Measurements from ENCODE around the gene LBHD2. TPM values are rescaled to one million over a fixed set of nuclear protein-coding genes. Genes with fewer than 3 reads are reported as not detected.
A peak's percentile ranks its signal among the peaks of the same experiment; 100 is the strongest.

LBHD2 gene
- total and polyA plus RNA-seq, 10 donors, result 0.52 to 0.55 TPM; not detected in 8

DNA sequence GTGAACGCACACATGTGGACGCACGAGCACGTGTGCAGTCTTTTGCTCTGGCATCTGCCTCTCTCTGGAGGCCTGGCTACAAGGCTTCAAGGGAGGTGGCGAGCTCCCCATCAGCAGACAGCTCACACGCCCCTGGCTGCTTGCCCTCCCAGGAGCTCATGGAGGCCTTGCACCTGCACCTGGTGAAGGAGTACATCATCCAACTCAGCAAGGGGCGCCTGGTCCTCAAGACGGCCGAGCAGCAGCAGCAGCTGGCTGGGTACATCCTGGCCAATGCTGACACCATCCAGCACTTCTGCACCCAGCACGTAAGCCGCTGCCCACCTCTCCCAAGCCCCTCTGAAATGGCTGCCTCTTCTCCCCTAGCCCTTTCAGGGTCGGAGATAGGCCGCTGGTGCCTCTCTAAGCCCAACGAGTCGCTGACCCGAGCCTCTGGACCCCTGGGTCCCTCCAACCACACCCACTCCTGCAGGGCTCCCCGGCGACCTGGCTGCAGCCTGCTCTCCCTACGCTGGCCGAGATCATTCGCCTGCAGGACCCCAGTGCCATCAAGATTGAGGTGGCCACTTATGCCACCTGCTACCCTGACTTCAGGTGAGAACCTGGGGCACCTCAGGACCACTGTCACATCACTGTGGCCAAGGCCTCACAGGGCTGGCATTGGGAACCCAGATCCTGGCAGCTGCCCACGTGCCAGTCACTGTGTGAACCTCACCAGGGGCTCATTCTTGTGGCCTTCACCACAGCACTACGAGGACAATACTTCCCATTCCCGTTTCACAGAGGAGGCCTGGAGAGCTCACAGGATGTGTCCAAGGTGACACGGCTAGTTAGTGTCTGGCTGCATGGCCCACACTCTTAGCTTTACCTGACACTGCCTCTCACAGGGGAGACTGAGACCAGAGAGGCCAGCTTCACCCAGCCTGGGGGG, 49.5 kb downstream of the LBHD2 start:
- Histone ChIP-seq H3K27me3 (replicated peaks in 1 of 7) (peaks cover 0 to 4% (median 0%) of the 10 kb centered on the region in 7 donors), H3K4me1 (peaks cover 8 to 72% (median 39%) of the 10 kb centered on the region in 6 donors), H3K9me3 (no peaks in the 10 kb centered on the region), H3K36me3 (peaks cover 0 to 94% (median 45%) of the 10 kb centered on the region in 6 donors), H3K27ac (peak overlapping the region in 1 of 8 donors; percentile 31), H3K4me3 (no peak overlapping the region)
- TF ChIP-seq POLR2A (IDR thresholded peaks at IDR 0.05) (no peak), POLR2AphosphoS5 (IDR thresholded peaks at IDR 0.05) (peak in 2 of 3 donors; percentile 4 to 38)
- intact Hi-C loops (cut with DNase I; ENCODE audit: low total_unique reads), result no loop called here
- no peak for DNase-seq
- 86 to 91% (median 86%) methylated on average over 24 to 25 of the region's 25 CpGs for whole genome bisulfite sequencing, 5 donors

DNA sequence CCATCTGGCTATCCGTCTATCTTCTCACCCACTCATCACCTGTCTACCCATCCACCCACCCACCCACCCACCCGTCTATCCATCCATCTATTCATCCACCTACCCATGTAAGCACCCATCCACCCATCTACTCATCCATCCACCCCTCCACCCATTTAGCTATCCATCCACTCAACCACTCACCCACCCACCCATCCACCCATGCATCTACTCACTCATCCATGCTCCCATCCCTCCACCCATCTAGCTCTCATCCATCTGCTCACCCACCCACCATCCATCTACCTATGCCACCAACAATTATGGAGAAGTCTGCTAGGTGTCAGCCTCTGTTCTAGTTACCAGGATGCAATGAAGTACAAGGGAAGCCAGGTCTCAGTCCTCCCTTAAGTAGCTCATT, 50.4 kb downstream of the LBHD2 start:
- no peak overlapping the region for H3K4me3 ChIP-seq
- TF ChIP-seq POLR2A (IDR thresholded peaks at IDR 0.05), result no peak
- TF ChIP-seq, protein P1, sequence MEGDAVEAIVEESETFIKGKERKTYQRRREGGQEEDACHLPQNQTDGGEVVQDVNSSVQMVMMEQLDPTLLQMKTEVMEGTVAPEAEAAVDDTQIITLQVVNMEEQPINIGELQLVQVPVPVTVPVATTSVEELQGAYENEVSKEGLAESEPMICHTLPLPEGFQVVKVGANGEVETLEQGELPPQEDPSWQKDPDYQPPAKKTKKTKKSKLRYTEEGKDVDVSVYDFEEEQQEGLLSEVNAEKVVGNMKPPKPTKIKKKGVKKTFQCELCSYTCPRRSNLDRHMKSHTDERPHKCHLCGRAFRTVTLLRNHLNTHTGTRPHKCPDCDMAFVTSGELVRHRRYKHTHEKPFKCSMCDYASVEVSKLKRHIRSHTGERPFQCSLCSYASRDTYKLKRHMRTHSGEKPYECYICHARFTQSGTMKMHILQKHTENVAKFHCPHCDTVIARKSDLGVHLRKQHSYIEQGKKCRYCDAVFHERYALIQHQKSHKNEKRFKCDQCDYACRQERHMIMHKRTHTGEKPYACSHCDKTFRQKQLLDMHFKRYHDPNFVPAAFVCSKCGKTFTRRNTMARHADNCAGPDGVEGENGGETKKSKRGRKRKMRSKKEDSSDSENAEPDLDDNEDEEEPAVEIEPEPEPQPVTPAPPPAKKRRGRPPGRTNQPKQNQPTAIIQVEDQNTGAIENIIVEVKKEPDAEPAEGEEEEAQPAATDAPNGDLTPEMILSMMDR (IDR thresholded peaks at IDR 0.05 in 8 of 11, conservative IDR thresholded peaks at IDR 0.05 in 3 of 11), result no peak
- no peak for TF ChIP-seq POLR2AphosphoS5 (IDR thresholded peaks at IDR 0.05)
- DNase-seq, result no peak
- H3K27ac ChIP-seq, result no peak overlapping the region
- no peaks in the 10 kb centered on the region for H3K9me3 ChIP-seq
- H3K36me3 ChIP-seq, result peaks cover 0 to 85% (median 45%) of the 10 kb centered on the region in 6 donors
- H3K4me1 ChIP-seq, result peaks cover 4 to 72% (median 40%) of the 10 kb centered on the region in 6 donors
- peaks cover 0 to 12% (median 0%) of the 10 kb centered on the region in 7 donors for H3K27me3 ChIP-seq (replicated peaks in 1 of 7)
- intact Hi-C loops (cut with DNase I; ENCODE audit: low total_unique reads), result no loop called here
- WGBS, 5 donors, result 38 to 70% (median 58%) methylated on average over 2 of the region's 2 CpGs

DNA sequence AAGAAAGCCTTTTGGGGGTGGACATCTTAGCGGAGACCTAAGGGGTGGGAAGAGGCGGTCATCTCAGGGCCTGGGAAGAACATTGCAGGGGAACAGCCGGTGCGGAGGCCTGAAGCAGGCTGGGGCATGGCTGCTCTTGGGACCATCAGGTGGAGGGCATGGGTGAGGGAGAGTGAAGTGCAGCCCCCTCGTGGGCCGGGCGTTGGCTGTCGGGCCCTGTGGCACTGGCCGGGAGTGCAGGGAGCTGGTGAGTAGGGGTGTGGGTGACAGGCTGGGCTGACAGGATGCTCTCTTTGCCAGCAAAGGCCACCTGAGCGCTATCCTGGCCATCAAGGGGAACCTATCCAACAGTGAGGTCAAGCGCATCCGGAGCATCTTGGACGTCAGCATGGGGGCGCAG, 50.9 kb downstream of the LBHD2 start:
- peaks cover 0 to 12% (median 0%) of the 10 kb centered on the region in 7 donors for H3K27me3 ChIP-seq (replicated peaks in 1 of 7)
- H3K27ac ChIP-seq, result no peak overlapping the region
- no peak for DNase-seq
- 84 to 95% (median 93%) methylated on average over 13 to 14 of the region's 14 CpGs for WGBS, 5 donors
- no peak overlapping the region for H3K4me3 ChIP-seq
- intact Hi-C loops (cut with DNase I; ENCODE audit: low total_unique reads), result no loop called here
- TF ChIP-seq POLR2A (IDR thresholded peaks at IDR 0.05) (no peak), POLR2AphosphoS5 (IDR thresholded peaks at IDR 0.05) (no peak)
- TF ChIP-seq, protein P1 (IDR thresholded peaks at IDR 0.05 in 8 of 11, conservative IDR thresholded peaks at IDR 0.05 in 3 of 11), result no peak
- peaks cover 0 to 79% (median 43%) of the 10 kb centered on the region in 6 donors for H3K36me3 ChIP-seq
- peaks cover 4 to 72% (median 40%) of the 10 kb centered on the region in 6 donors for H3K4me1 ChIP-seq
- H3K9me3 ChIP-seq, result no peaks in the 10 kb centered on the region

DNA sequence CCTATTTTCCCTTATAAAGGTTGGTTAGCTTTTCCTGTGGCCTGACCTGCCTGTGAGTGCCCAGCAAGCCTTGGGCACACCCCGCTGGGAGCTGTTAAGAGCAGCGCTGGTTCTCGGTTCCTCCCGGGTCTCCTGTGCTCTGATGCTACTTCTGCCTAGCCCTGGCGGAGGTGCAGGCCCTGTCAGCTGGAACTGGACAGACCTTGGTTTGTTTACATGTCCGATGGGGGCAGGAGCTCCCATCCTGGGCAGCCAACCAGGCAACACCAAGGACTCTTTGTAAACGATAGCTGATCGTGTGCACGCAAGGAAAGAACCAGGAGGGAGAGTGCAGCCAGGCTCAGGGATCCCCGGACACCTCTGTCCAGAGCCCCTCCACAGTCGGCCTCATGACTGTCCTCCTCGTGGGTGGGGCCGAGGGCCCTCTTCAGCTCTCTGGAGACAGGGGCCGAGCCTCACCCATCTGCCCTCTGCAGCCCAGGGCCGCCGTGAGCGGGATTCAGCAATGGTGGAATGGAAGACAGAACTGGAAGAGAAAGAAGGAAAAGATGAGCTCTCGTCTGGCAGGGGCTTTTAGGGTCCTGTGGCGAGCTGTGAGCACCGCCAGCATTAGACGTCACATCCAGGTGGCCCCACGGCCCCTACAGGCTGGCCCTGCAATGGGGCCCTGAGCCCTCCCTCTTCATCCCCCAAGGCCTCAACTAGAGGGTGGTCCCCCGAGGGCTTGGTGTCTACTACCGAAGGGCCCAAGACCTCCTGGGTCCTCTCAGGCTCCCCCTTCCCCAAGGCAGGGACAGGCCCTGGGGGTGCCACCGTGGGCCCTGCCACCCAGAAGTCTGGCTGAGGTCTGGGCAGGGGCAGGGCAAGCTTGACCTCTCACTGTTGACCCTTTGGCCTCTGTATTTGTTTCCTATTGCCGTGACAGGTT, 51.6 kb downstream of the LBHD2 start:
- Histone ChIP-seq H3K27ac (peak overlapping the region in 1 of 8 donors; percentile 26), H3K4me1 (peaks cover 4 to 67% (median 37%) of the 10 kb centered on the region in 6 donors), H3K9me3 (no peaks in the 10 kb centered on the region), H3K36me3 (peaks cover 0 to 73% (median 38%) of the 10 kb centered on the region in 6 donors), H3K27me3 (replicated peaks in 1 of 7) (peaks cover 0 to 12% (median 0%) of the 10 kb centered on the region in 7 donors), H3K4me3 (no peak overlapping the region)
- DNase-seq, result no peak
- WGBS, 5 donors, result 83 to 91% (median 87%) methylated on average over 24 to 26 of the region's 26 CpGs
- TF ChIP-seq POLR2AphosphoS5 (IDR thresholded peaks at IDR 0.05), result peak in 1 of 3 donors; percentile 37
- no peak for TF ChIP-seq POLR2A (IDR thresholded peaks at IDR 0.05)
- intact Hi-C loops (cut with DNase I; ENCODE audit: low total_unique reads), result no loop called here
